SU-DHL-6 (cell line): ENCODE results near the gene HOXA6.

Experiments used
- H2AFZ ChIP-seq: fragments of 200-600 bp; sonication (generic); 2 replicates; pipeline ENCODE4 v1.6.1; 2014; ENCODE audit warnings: low read depth, mild to moderate bottlenecking, moderate library complexity, mixed read lengths, antibody characterized with exemption, low read length; ENCODE audit not compliant: severe bottlenecking
- H3F3A ChIP-seq: fragments of 200-600 bp; shearing (Covaris generic); 2 replicates; pipeline ENCODE4 v1.6.0; 2016; ENCODE audit warnings: antibody characterized with exemption, mild to moderate bottlenecking; ENCODE audit not compliant: insufficient read depth
- H3K27ac ChIP-seq: fragments of 200-600 bp; sonication (generic); 2 replicates; pipeline ENCODE4 v1.5.1; 2016; ENCODE audit warnings: low read depth, mild to moderate bottlenecking, low read length, moderate library complexity, mixed read lengths
- H3K27me3 ChIP-seq: fragments of 200-600 bp; sonication (generic), shearing (Covaris generic); 2 replicates; pipeline ENCODE4 v1.6.0; 2014; ENCODE audit warnings: mild to moderate bottlenecking, low read length
- H3K36me3 ChIP-seq: fragments of 200-600 bp; sonication (generic); 2 replicates; pipeline ENCODE4 v1.6.1; 2014; ENCODE audit warnings: mild to moderate bottlenecking, low read length, mixed read lengths
- H3K4me2 ChIP-seq: fragments of 300-600, 200-600 bp; shearing (Covaris generic), sonication (generic); 2 replicates; pipeline ENCODE4 v1.6.0; 2014; ENCODE audit warnings: low read length, low read depth, mild to moderate bottlenecking; ENCODE audit not compliant: poor library complexity, severe bottlenecking
- H3K4me3 ChIP-seq: fragments of 200-600 bp; sonication (generic); 2 replicates; pipeline ENCODE4 v1.5.1; 2014; ENCODE audit warnings: antibody characterized with exemption, low read length, mild to moderate bottlenecking, mixed read lengths; ENCODE audit not compliant: insufficient read depth, poor library complexity, severe bottlenecking
- H3K79me2 ChIP-seq: fragments of 200-600 bp; sonication (generic); 2 replicates; pipeline ENCODE4 v1.6.1; 2014; ENCODE audit warnings: mild to moderate bottlenecking, low read length, moderate library complexity; ENCODE audit not compliant: insufficient read depth
- H3K9ac ChIP-seq: fragments of 200-600 bp; sonication (generic); 2 replicates; pipeline ENCODE4 v1.7.0; 2014; ENCODE audit warnings: mild to moderate bottlenecking, low read length
- H3K9me2 ChIP-seq: fragments of 200-600 bp; sonication (generic); replicated peaks from 2 replicates; pipeline ENCODE4 v1.6.1; 2014; ENCODE audit warnings: low read length; ENCODE audit not compliant: insufficient read depth
- H3K9me3 ChIP-seq: fragments of 200-600 bp; sonication (generic); 2 replicates; pipeline ENCODE4 v1.6.1; 2014; ENCODE audit warnings: low read length, mixed read lengths; ENCODE audit not compliant: insufficient read depth
- H4K20me1 ChIP-seq: fragments of 200-600 bp; sonication (generic); 2 replicates; pipeline ENCODE4 v1.6.1; 2014; ENCODE audit warnings: low read depth, mild to moderate bottlenecking, antibody characterized with exemption, low read length, moderate library complexity, mixed read lengths
- EZH2phosphoT487 ChIP-seq: fragments of 200-600 bp; sonication (generic), shearing (Covaris generic); conservative IDR thresholded peaks from 2 replicates; pipeline ENCODE4 v1.6.1; 2018; ENCODE audit warnings: mild to moderate bottlenecking, antibody characterized with exemption, low read length, moderate library complexity, mixed read lengths
- TF ChIP-seq, protein P1 (sequence below): fragments of 200-600 bp; sonication (generic); IDR thresholded peaks from one replicate; pipeline ENCODE4 v1.5.1; 2017; ENCODE audit warnings: antibody characterized with exemption, mild to moderate bottlenecking, low read length, moderate library complexity; ENCODE audit not compliant: insufficient read depth, poor library complexity, severe bottlenecking

HOXA6 gene

DNA sequence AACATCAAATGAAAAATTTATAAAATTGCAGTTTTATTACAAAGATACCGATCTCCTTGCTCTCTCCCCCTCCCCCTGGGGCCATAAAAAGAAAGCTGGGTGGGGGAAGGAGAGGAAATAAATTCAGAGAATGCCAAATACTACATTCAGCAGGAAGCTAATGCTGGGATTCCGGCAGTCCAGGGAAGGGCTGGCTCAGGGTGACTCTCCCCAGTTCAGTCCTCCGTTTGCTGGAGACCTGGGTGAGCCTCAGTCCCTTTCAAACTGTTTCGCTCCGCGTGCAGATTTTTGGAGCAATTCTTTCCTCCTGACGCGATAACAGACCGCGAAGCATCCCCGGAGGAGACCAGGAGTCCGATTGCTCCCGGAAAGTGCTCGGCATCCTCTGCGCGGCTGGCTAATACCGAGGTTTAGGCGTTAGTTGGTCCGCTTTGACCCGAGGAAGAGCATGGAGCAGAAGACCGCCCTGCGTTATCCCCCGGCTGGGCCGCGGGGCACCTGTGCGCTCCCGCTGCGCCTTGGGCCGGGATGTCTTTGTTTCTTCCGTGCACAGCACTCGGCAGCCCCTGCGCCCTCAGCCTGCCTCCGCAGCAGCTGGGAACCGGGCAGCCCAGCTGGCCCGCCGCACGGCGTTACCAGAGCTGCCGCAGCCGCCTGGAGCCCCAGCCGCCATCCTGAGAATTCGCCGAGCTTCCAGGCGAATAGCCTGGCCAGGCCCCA, 41.2 kb downstream of the HOXA6 start:
- no peaks in the 10 kb centered on the region for H4K20me1 ChIP-seq
- H3K4me2 ChIP-seq, result no peak overlapping the region

DNA sequence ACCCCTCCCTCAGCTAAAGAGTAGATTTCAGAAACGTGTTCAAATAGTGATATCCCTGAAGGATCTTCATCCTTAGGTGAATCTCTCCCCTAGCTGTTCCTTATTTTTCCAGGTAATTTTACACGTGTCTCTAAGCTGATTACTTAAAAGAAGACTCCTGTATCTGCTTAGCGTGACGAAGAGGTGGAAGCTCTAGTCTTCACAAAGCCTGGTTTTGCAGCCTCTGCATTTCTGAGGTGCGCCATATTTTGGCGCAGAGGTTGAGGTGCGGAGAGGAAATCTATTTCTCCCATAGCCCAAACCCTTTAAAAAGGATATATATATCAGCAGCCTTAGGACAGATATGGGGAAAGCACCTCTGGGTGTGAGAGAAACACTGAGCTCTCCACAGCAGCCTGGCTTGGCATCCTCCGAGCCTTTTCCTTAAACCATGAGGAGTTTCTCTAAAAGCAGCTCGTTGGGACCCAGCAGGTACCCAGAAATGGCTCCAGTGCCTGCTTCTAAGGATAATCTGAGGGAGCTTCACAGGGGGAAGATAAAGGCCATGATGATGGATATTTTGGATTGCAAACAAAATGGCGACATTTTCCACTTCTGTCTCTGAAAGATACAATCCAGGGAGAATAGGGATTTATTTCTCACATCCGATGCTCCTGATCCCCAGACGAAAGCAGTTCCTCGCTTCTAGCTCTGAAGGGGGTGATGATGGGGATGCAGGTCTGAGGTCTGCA, 42.1 kb downstream of the HOXA6 start:
- Histone ChIP-seq H3K4me2 (no peak overlapping the region), H3K4me3 (no peak overlapping the region), H4K20me1 (no peaks in the 10 kb centered on the region), H2AFZ (no peak overlapping the region), H3F3A (no peaks in the 10 kb centered on the region; the same call in 1 of the 2 replicates), H3K27me3 (no peaks in the 10 kb centered on the region), H3K36me3 (no peaks in the 10 kb centered on the region), H3K27ac (no peak overlapping the region), H3K79me2 (no peaks in the 10 kb centered on the region), H3K9me3 (no peaks in the 10 kb centered on the region), H3K9ac (no peak overlapping the region), H3K9me2 (no peaks in the 10 kb centered on the region)
- TF ChIP-seq, protein P1, sequence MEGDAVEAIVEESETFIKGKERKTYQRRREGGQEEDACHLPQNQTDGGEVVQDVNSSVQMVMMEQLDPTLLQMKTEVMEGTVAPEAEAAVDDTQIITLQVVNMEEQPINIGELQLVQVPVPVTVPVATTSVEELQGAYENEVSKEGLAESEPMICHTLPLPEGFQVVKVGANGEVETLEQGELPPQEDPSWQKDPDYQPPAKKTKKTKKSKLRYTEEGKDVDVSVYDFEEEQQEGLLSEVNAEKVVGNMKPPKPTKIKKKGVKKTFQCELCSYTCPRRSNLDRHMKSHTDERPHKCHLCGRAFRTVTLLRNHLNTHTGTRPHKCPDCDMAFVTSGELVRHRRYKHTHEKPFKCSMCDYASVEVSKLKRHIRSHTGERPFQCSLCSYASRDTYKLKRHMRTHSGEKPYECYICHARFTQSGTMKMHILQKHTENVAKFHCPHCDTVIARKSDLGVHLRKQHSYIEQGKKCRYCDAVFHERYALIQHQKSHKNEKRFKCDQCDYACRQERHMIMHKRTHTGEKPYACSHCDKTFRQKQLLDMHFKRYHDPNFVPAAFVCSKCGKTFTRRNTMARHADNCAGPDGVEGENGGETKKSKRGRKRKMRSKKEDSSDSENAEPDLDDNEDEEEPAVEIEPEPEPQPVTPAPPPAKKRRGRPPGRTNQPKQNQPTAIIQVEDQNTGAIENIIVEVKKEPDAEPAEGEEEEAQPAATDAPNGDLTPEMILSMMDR, result no peak
- no peak for TF ChIP-seq EZH2phosphoT487

More for the DNA sequence above, 41.2 kb downstream of the HOXA6 start:
- H3K9me3 ChIP-seq, result no peaks in the 10 kb centered on the region
- no peaks in the 10 kb centered on the region for H3F3A ChIP-seq
- no peaks in the 10 kb centered on the region for H3K27me3 ChIP-seq
- no peaks in the 10 kb centered on the region for H3K9me2 ChIP-seq
- H3K27ac ChIP-seq, result no peak overlapping the region
- no peaks in the 10 kb centered on the region for H3K36me3 ChIP-seq
- no peak for TF ChIP-seq EZH2phosphoT487
- TF ChIP-seq, protein P1, result no peak
- no peak overlapping the region for H3K4me3 ChIP-seq
- H3K79me2 ChIP-seq, result no peaks in the 10 kb centered on the region
- no peak overlapping the region for H3K9ac ChIP-seq
- H2AFZ ChIP-seq, result no peak overlapping the region

DNA sequence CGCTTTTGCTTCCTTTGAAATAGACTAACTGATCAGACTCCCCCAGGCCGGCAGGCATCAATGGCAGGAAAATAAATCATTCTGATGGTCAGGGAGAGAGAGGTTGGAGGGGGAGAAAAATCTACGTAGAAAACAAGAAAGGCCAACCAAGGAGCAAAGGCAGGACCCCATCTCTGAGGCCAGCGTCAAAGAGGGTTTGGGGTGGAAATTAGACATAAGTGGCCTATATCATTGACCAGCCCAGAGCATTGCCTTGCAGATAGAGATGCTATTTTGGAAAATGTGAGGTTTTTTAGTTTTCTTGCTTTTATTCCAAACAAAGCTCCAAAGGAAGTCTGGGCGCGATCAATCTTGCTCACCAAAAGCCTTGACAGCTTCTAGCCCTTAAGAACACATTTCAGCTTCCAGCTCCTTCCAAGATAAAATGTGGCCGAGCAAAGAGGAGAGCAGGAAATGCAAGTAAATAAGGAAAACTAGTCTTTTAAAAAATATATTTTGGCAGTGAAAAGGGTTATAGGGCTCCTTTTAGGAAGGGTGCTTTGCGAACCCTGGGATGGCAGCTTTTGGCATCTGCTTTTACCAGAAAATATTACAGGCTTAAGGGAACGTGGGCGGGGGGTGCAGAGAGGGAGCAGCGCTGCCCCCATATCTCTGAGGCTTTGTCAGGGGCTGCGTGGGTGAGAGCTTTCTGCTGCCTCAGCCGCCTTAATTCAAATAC, 43.1 kb downstream of the HOXA6 start:
- no peak overlapping the region for H3K4me2 ChIP-seq
- no peaks in the 10 kb centered on the region for H3K27me3 ChIP-seq
- no peak overlapping the region for H3K4me3 ChIP-seq
- no peaks in the 10 kb centered on the region for H3K79me2 ChIP-seq
- TF ChIP-seq, protein P1, result no peak
- no peak for TF ChIP-seq EZH2phosphoT487
- no peaks in the 10 kb centered on the region for H3K9me2 ChIP-seq
- H4K20me1 ChIP-seq, result no peaks in the 10 kb centered on the region
- H3F3A ChIP-seq, result peaks cover 10% of the 10 kb centered on the region; the same call in 1 of the 2 replicates
- H3K9me3 ChIP-seq, result no peaks in the 10 kb centered on the region
- no peaks in the 10 kb centered on the region for H3K36me3 ChIP-seq
- no peak overlapping the region for H2AFZ ChIP-seq
- no peak overlapping the region for H3K27ac ChIP-seq
- H3K9ac ChIP-seq, result no peak overlapping the region
